Measurements from ENCODE around the gene ASB5.

Gene ASB5, protein sequence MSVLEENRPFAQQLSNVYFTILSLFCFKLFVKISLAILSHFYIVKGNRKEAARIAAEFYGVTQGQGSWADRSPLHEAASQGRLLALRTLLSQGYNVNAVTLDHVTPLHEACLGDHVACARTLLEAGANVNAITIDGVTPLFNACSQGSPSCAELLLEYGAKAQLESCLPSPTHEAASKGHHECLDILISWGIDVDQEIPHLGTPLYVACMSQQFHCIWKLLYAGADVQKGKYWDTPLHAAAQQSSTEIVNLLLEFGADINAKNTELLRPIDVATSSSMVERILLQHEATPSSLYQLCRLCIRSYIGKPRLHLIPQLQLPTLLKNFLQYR

DNA sequence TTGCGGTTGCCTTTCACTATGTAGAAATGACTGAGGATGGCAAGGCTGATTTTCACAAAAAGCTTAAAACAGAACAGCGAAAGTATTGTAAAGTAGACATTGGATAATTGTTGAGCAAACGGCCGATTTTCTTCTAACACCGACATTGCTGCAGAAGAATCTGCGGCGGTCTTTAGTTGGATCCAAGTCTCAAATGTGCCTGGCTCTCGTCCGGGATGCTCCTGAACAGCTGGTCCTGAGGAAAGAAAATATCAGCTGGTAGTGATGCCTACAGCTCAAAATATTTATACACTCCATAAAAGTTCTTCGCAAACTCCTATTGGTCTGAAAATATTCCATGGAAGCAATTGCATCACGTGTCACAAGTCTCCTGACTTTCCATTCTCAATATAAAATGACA lies at the start of gene ASB5:
TSS of gene ASB5 (minus strand) at position 260 of the 400 bp plus-strand sequence. CDS start at position 146, 114 bp downstream.
- DNase-seq (ENCODE audit: low read depth, low spot score) = no peak
- TF ChIP-seq, protein P1, sequence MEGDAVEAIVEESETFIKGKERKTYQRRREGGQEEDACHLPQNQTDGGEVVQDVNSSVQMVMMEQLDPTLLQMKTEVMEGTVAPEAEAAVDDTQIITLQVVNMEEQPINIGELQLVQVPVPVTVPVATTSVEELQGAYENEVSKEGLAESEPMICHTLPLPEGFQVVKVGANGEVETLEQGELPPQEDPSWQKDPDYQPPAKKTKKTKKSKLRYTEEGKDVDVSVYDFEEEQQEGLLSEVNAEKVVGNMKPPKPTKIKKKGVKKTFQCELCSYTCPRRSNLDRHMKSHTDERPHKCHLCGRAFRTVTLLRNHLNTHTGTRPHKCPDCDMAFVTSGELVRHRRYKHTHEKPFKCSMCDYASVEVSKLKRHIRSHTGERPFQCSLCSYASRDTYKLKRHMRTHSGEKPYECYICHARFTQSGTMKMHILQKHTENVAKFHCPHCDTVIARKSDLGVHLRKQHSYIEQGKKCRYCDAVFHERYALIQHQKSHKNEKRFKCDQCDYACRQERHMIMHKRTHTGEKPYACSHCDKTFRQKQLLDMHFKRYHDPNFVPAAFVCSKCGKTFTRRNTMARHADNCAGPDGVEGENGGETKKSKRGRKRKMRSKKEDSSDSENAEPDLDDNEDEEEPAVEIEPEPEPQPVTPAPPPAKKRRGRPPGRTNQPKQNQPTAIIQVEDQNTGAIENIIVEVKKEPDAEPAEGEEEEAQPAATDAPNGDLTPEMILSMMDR (IDR thresholded peaks at IDR 0.05; ENCODE audit: insufficient read depth, low read length, missing control alignments) = no peak
- CTCF ChIA-PET = interaction anchor here (0.7 to 1.6 kb wide), 2 partner anchors 9 to 11 kb away, joined by 5 read pairs; no protein-coding TSS in a partner anchor
- no peak within 1 kb of the TSS for H3K4me3 ChIP-seq (ENCODE audit: low read depth, low read length)
- POLR2A ChIA-PET = no interaction called here

DNA sequence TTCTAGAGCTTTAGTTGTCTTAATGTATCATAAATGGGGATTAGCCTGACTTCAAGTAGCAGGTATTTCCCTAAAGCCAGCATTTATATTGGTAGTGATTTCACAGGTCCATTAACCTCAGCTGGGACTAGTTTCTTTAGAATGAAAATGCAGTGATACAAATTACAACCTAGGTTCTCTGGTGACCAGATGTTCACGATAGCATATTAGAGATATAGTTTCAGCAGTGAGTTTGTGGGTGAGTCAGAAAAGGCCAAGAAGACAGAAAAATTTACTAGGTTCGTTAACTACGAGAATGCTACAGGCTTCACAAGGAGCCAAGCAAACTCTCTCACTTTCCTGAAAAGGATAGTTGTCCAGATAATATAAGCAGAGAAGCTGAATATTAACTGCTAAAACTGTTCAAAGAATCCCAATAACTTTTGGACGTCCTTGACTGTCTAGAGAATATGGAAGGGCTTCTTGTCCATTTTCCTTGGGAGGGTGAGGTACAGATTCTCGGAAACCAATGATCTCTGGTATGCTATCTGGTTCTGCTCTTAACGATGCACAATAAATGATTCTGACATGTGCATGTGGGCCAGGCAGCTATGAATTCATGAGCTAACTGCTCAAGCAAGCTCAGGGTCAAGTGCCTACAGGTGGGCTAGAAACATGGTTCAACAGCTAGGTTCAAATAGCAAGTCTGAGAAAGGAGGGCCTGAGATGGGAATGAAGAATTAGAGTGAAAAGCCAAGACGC lies 44.7 kb upstream of the ASB5 start:
- H3K4me3 ChIP-seq (ENCODE audit: low read depth, low read length) = no peak overlapping the region
- DNase-seq (ENCODE audit: low read depth, low spot score) = no peak
- CTCF ChIA-PET = interaction anchor here (0.9 to 1.5 kb wide), 3 partner anchors 11 to 28 kb away, joined by 3 to 5 read pairs (median 5); no protein-coding TSS in a partner anchor
- POLR2A ChIA-PET = interaction anchor here (0.6 kb wide), 1 partner anchor 11 kb away, joined by 3 read pairs; no protein-coding TSS in a partner anchor
- TF ChIP-seq, protein P1 (IDR thresholded peaks at IDR 0.05; ENCODE audit: insufficient read depth, low read length, missing control alignments) = no peak

DNA sequence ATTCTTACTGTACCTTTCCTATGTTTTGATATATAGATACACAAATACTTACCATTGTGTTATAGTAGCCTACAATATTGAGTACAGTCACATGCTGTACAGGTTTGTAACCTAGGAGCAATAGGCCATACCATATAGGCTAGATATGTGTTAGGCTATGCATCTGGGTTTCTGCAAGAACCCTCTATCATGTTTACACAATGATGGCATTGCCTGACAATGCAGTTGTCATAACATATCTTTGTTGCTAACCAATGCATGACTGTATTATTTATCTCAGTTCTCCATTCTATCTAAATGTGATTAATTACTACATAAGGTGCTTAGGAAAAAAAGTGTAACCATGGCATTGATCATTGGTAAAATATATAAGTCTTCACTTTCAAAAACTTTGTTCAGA lies 40.8 kb upstream of the ASB5 start:
- ChIA-PET CTCF (no interaction called here), POLR2A (no interaction called here)
- TF ChIP-seq, protein P1 (IDR thresholded peaks at IDR 0.05; ENCODE audit: insufficient read depth, low read length, missing control alignments) = no peak
- no peak for DNase-seq (ENCODE audit: low read depth, low spot score)
- no peak overlapping the region for H3K4me3 ChIP-seq (ENCODE audit: low read depth, low read length)

DNA sequence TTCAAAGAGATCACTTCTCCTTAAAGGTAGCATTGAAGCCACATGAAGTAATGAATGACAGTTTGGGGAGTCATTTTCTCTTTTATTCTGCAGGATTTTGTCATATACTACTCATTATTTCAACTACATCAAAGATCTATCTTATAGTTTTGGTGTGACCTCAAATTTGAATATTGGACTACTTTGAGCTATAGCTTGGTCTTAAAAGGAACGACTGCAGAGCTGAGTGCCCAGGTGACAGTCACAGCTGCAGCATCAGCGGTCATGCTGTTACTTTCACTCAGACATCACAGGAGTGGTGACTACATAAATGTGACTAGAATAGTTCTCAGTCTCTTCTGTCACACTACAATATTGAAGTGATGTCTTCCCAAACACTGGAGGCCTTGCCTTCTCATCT lies 40.0 kb upstream of the ASB5 start:
- TF ChIP-seq, protein P1 (IDR thresholded peaks at IDR 0.05; ENCODE audit: insufficient read depth, low read length, missing control alignments) = no peak
- ChIA-PET CTCF (no interaction called here), POLR2A (no interaction called here)
- DNase-seq (ENCODE audit: low read depth, low spot score) = no peak
- H3K4me3 ChIP-seq (ENCODE audit: low read depth, low read length) = no peak overlapping the region

DNA sequence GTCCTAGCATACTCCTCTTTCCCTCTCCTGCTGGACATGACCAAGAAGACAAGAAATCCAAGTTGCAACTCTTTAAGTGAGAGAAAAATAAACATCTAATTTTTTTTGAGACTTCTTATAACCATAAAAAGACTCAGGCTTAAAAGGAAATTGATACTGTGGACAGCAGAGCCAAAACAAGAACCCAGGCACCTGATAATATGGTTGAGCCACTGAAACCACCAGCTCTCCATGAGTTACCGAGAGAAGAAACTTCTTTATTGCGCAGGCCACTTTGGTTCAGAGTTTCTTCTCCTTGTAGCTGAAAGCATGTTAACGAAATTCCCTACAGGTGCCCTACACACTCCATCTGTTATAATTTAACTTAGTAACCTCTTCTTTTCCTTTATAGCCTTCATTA lies 39.4 kb upstream of the ASB5 start:
- DNase-seq (ENCODE audit: low read depth, low spot score) = no peak
- CTCF ChIA-PET = no interaction called here
- POLR2A ChIA-PET = no interaction called here
- TF ChIP-seq, protein P1 (IDR thresholded peaks at IDR 0.05; ENCODE audit: insufficient read depth, low read length, missing control alignments) = no peak
- H3K4me3 ChIP-seq (ENCODE audit: low read depth, low read length) = no peak overlapping the region

DNA sequence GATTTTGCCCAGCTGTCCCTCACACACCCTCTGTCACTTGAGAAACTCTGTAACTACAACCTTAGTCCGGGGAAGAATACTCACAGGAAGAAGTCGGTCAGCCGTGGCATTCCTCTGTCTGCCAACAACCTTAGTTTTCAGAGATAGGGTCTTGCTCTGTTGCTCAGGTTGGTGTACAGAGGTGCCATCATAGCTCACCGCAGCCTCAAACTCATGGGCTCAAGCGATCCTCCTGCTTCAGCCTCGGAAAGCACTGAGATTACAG lies 38.6 kb upstream of the ASB5 start:
- CTCF ChIA-PET = no interaction called here
- no peak overlapping the region for H3K4me3 ChIP-seq (ENCODE audit: low read depth, low read length)
- POLR2A ChIA-PET = no interaction called here
- no peak for DNase-seq (ENCODE audit: low read depth, low spot score)
- TF ChIP-seq, protein P1 (IDR thresholded peaks at IDR 0.05; ENCODE audit: insufficient read depth, low read length, missing control alignments) = no peak
